Osteoblast (primary cell): ENCODE results near the gene EIF2D. TPM values are rescaled to one million over a fixed set of nuclear protein-coding genes. Genes with fewer than 3 reads are reported as not detected.

ENCODE experiments used
- DNase-seq: peaks from one replicate; pipeline ENCODE4 v3.0.0; 2011; ENCODE audit warnings: low spot score, mixed read lengths; ENCODE audit not compliant: insufficient read length; ENCODE audit errors: missing footprints
- H2AFZ ChIP-seq: 2 replicates; pipeline ENCODE4 v1.6.0; 2011; ENCODE audit warnings: mild to moderate bottlenecking, low read length
- H3K27ac ChIP-seq: 2 replicates; pipeline ENCODE4 v1.5.1; 2011; ENCODE audit warnings: mild to moderate bottlenecking, low read depth, low read length, moderate library complexity
- H3K27me3 ChIP-seq: 2 replicates; pipeline ENCODE4 v1.6.0; 2012; ENCODE audit warnings: mild to moderate bottlenecking, control low read depth, inconsistent platforms, low read length, moderate library complexity; ENCODE audit not compliant: insufficient read depth
- H3K36me3 ChIP-seq: 2 replicates; pipeline ENCODE4 v1.5.1; 2011; ENCODE audit warnings: mild to moderate bottlenecking, low read length, control low read depth, moderate library complexity; ENCODE audit not compliant: insufficient read depth
- H3K4me1 ChIP-seq: 2 replicates; pipeline ENCODE4 v1.5.1; 2011; ENCODE audit warnings: mild to moderate bottlenecking, low read length, control low read depth, moderate library complexity; ENCODE audit not compliant: insufficient read depth
- H3K4me2 ChIP-seq: 2 replicates; pipeline ENCODE4 v1.6.0; 2011; ENCODE audit warnings: mild to moderate bottlenecking, low read length; ENCODE audit not compliant: insufficient read depth
- H3K4me3 ChIP-seq: fragments of 200-600 bp; sonication (generic); 3 replicates; pipeline ENCODE4 v1.5.1; 2012; ENCODE audit warnings: mild to moderate bottlenecking, low read length, inconsistent platforms; ENCODE audit not compliant: insufficient read depth
- H3K79me2 ChIP-seq: 2 replicates; pipeline ENCODE4 v1.6.0; 2012; ENCODE audit warnings: mild to moderate bottlenecking, low read length, control low read depth, inconsistent platforms; ENCODE audit not compliant: insufficient read depth
- H3K9me3 ChIP-seq: 2 replicates; pipeline ENCODE4 v1.5.1; 2011; ENCODE audit warnings: low read depth, low read length, control low read depth
- H4K20me1 ChIP-seq: 2 replicates; pipeline ENCODE4 v1.6.0; 2012; ENCODE audit warnings: mild to moderate bottlenecking, low read length, control low read depth; ENCODE audit not compliant: insufficient read depth
- total RNA-seq: library from RNA; depleted of rRNA; stranded (reverse); fragments of >200 nt; gene quantifications from 2 replicates; pipeline ENCODE4 v1.2.3, GENCODE V29; 2012
- TF ChIP-seq, protein P1 (sequence below): IDR thresholded peaks from 2 replicates; pipeline ENCODE4 v1.5.1; 2011; ENCODE audit warnings: mild to moderate bottlenecking, low read depth, low read length, moderate library complexity; ENCODE audit errors: extremely low read depth

EIF2D gene
- total RNA-seq, 1 donor: 52.8 TPM

DNA sequence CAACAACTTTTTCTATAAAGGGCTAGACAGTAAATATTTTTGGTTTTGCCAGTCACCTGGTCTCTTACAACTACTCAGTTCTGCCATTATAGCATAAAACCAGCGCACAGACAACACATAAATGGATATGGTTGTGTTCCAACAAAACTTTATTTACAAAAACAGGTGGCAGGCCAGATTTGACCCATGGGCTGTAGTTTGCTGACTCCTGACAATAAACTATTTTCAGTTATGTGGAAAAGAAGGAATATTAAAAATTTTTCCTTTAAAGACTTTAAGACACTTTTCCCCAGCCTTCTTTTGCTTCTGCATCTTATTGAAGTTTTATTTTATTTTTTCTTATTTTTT is 16.0 kb downstream of the EIF2D start:
- H3K27ac ChIP-seq: no peak overlapping the region
- peaks cover 5% of the 10 kb centered on the region for H3K4me1 ChIP-seq
- H3K4me2 ChIP-seq: no peak overlapping the region
- no peaks in the 10 kb centered on the region for H4K20me1 ChIP-seq
- no peak overlapping the region for H2AFZ ChIP-seq
- TF ChIP-seq, protein P1, sequence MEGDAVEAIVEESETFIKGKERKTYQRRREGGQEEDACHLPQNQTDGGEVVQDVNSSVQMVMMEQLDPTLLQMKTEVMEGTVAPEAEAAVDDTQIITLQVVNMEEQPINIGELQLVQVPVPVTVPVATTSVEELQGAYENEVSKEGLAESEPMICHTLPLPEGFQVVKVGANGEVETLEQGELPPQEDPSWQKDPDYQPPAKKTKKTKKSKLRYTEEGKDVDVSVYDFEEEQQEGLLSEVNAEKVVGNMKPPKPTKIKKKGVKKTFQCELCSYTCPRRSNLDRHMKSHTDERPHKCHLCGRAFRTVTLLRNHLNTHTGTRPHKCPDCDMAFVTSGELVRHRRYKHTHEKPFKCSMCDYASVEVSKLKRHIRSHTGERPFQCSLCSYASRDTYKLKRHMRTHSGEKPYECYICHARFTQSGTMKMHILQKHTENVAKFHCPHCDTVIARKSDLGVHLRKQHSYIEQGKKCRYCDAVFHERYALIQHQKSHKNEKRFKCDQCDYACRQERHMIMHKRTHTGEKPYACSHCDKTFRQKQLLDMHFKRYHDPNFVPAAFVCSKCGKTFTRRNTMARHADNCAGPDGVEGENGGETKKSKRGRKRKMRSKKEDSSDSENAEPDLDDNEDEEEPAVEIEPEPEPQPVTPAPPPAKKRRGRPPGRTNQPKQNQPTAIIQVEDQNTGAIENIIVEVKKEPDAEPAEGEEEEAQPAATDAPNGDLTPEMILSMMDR: no peak
- DNase-seq: no peak
- H3K36me3 ChIP-seq: peaks cover 58% of the 10 kb centered on the region
- no peaks in the 10 kb centered on the region for H3K27me3 ChIP-seq
- no peak overlapping the region for H3K4me3 ChIP-seq
- H3K79me2 ChIP-seq: no peaks in the 10 kb centered on the region
- H3K9me3 ChIP-seq: no peaks in the 10 kb centered on the region

DNA sequence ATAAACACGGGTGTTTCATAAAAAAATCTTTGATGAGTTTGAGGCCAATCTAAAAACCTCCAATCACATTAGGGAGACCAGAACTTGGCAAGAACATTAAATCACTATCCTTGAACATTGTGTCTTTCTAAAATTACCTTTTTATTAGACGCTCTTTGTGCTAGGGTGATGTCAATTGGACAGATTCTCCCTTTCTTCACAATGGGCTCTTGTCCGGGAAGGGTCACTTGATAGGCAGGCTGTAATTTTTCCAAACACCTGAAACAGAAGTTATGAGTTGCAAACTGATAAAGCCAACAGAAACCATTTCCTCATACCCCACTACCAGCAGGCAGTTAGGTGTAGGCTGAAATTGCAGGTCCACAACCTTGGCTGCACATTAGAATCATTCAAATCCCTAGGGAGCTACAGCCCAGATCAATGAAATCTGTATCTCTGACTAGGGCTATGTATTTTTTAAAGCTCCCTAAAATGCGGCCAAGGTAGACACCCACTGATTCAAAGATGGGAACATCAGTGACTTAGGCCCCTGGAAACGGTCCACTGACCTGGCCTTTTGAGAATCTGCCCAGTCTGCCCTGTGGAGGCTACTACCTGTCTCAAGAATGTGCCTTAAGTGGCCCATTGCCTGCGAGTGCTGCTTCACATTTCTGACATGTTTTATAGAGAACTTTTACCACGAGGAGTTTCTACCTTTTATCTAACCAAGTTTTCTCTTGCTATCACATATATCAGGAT is 16.5 kb downstream of the EIF2D start:
- Histone ChIP-seq H3K36me3 (peaks cover 64% of the 10 kb centered on the region), H4K20me1 (no peaks in the 10 kb centered on the region), H2AFZ (no peak overlapping the region), H3K79me2 (no peaks in the 10 kb centered on the region), H3K9me3 (no peaks in the 10 kb centered on the region), H3K27me3 (no peaks in the 10 kb centered on the region), H3K4me3 (no peak overlapping the region), H3K27ac (no peak overlapping the region), H3K4me2 (no peak overlapping the region), H3K4me1 (peaks cover 11% of the 10 kb centered on the region)
- no peak for DNase-seq
- TF ChIP-seq, protein P1: no peak

DNA sequence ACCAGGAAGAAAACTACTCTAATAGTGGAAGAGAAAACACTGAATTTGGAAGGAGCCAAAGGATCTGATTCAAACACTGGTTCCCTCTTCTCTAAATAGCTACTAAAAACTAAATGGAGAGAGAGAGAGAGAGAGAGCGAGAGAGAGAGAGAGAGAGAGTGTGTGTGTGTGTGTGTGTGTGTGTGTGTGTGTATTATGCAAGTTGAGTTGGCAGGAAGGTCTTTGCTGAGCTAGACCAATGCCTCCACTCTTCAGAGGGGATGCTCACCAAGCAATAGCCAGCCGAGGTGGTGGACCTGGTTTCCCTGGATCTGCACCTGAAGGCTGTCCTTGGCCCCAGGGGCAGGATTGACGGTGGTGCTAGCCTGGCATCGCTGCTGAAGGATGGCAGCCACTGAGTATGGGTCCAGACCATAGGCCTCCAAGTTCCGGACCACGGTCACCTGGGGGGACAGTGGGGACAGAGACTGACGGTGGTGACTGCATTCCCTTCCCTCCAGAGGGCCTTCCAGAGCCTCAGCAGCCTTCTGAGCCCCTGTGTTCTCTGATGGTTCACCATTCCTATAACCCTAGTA is 18.8 kb downstream of the EIF2D start:
- H3K79me2 ChIP-seq: no peaks in the 10 kb centered on the region
- H3K36me3 ChIP-seq: peaks cover 44% of the 10 kb centered on the region
- H2AFZ ChIP-seq: no peak overlapping the region
- no peaks in the 10 kb centered on the region for H3K9me3 ChIP-seq
- H3K27ac ChIP-seq: no peak overlapping the region
- no peak overlapping the region for H3K4me2 ChIP-seq
- H4K20me1 ChIP-seq: no peaks in the 10 kb centered on the region
- peaks cover 29% of the 10 kb centered on the region for H3K4me1 ChIP-seq
- TF ChIP-seq, protein P1: no peak
- H3K27me3 ChIP-seq: no peaks in the 10 kb centered on the region
- H3K4me3 ChIP-seq: no peak overlapping the region
- no peak for DNase-seq

DNA sequence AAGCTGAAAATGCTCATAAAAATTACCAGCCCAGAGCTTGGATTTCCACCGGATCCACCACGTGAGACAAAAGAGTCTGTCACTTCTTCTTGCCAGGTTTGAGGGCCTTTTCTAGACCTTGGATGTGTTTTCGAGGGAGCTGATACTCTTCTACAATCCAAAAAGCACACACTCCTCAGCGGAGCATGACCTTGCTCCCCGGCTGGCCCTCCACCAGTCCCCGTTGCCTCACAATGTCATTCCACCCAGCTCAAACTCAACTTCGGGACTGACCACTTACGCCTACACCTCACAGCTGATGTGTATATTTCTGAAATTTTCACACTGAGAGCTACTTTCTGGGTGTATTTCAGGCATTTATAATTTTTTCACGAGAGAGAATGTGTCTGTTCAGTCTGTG is 20.6 kb downstream of the EIF2D start:
- Histone ChIP-seq H3K4me1 (peaks cover 41% of the 10 kb centered on the region), H3K4me3 (no peak overlapping the region), H3K27me3 (no peaks in the 10 kb centered on the region), H3K79me2 (no peaks in the 10 kb centered on the region), H3K9me3 (no peaks in the 10 kb centered on the region), H2AFZ (no peak overlapping the region), H4K20me1 (no peaks in the 10 kb centered on the region), H3K36me3 (peaks cover 37% of the 10 kb centered on the region), H3K27ac (no peak overlapping the region), H3K4me2 (no peak overlapping the region)
- DNase-seq: no peak
- TF ChIP-seq, protein P1: no peak
